Nephron (organoid): Measurements from ENCODE around the gene TPCN1.

ENCODE experiments used
- H3K27ac Mint-ChIP-seq, 3 experiments: 2 replicates each; pipeline ENCODE4 v1.8.0; 2020; ENCODE audit warnings: mixed read lengths in 3 of 3, mild to moderate bottlenecking in 2 of 3, moderate library complexity in 1 of 3
- H3K27me3 Mint-ChIP-seq: 2 replicates; pipeline ENCODE4 v1.8.0; 2021; ENCODE audit warnings: low read depth, mild to moderate bottlenecking, moderate library complexity, mixed read lengths
- H3K36me3 Mint-ChIP-seq: 2 replicates; pipeline ENCODE4 v1.8.0; 2020; ENCODE audit warnings: low read depth, mixed read lengths
- H3K4me1 Mint-ChIP-seq: 2 replicates; pipeline ENCODE4 v1.8.0; 2020; ENCODE audit warnings: mixed read lengths
- H3K4me3 Mint-ChIP-seq, 3 experiments: 2 replicates each; pipeline ENCODE4 v1.8.0; 2020; ENCODE audit warnings: mild to moderate bottlenecking in 3 of 3, mixed read lengths in 3 of 3, moderate library complexity in 2 of 3
- H3K9me3 Mint-ChIP-seq: 2 replicates; pipeline ENCODE4 v1.8.0; 2020; ENCODE audit warnings: mixed read lengths
- TF ChIP-seq, protein P1 (sequence below), 3 experiments: fragments of 200-600 bp; sonication (generic); IDR thresholded peaks; one replicate each; pipeline ENCODE4 v1.5.0; 2021; ENCODE audit warnings: antibody characterized with exemption in 3 of 3; ENCODE audit not compliant: unreplicated experiment in 3 of 3

TPCN1 gene

DNA sequence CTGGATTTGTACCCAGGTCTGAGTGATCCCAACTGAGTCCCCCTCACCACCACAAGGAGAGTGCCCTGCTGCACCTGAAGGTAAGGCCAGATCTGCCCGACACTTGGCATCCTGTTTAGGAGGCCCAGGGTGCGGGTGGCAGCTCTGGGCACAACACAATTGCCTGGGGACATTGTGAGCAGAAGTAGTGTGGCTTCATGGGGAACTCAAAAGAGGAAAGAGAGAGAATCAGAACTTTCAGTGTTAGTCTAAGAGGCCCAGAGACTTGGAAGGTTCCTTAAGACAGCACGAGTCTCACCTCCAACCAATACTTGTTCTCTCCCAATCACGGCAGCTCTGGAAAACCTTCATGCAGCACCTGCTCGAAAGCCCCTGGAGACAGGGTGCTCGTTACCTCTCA, 120.3 kb downstream of the TPCN1 start:
- Mint-ChIP-seq H3K4me1 (no peaks in the 10 kb centered on the region), H3K4me3 (no peak overlapping the region), H3K9me3 (no peaks in the 10 kb centered on the region), H3K36me3 (no peaks in the 10 kb centered on the region), H3K27me3 (peaks cover 23% of the 10 kb centered on the region), H3K27ac (no peak overlapping the region)
- TF ChIP-seq, protein P1, sequence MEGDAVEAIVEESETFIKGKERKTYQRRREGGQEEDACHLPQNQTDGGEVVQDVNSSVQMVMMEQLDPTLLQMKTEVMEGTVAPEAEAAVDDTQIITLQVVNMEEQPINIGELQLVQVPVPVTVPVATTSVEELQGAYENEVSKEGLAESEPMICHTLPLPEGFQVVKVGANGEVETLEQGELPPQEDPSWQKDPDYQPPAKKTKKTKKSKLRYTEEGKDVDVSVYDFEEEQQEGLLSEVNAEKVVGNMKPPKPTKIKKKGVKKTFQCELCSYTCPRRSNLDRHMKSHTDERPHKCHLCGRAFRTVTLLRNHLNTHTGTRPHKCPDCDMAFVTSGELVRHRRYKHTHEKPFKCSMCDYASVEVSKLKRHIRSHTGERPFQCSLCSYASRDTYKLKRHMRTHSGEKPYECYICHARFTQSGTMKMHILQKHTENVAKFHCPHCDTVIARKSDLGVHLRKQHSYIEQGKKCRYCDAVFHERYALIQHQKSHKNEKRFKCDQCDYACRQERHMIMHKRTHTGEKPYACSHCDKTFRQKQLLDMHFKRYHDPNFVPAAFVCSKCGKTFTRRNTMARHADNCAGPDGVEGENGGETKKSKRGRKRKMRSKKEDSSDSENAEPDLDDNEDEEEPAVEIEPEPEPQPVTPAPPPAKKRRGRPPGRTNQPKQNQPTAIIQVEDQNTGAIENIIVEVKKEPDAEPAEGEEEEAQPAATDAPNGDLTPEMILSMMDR (IDR thresholded peaks at IDR 0.05; ENCODE audit: unreplicated experiment in 3 of 3): no peak

DNA sequence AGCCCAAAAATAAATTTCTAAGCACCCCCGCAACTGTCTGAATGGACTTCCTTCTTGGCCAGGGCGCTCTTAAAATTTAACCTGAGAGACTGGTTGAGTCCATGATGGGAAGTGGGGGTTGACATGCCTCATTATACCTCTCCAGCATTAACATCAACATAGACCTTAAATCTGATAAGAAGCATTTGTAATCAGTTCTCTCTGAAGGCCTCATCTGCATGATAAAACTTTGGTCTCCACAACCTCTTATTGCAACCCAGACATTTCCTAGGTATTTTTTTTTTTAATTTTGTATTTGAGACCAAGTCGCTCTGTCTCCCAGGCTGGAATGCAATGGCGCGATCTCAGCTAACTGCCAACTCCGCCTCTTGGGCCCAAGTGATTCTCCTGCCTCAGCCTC, 124.1 kb downstream of the TPCN1 start:
- no peaks in the 10 kb centered on the region for H3K36me3 Mint-ChIP-seq
- no peaks in the 10 kb centered on the region for H3K9me3 Mint-ChIP-seq
- no peak overlapping the region for H3K27ac Mint-ChIP-seq
- no peaks in the 10 kb centered on the region for H3K4me1 Mint-ChIP-seq
- TF ChIP-seq, protein P1 (IDR thresholded peaks at IDR 0.05; ENCODE audit: unreplicated experiment in 3 of 3): no peak
- H3K27me3 Mint-ChIP-seq: peaks cover 19% of the 10 kb centered on the region
- no peak overlapping the region for H3K4me3 Mint-ChIP-seq

DNA sequence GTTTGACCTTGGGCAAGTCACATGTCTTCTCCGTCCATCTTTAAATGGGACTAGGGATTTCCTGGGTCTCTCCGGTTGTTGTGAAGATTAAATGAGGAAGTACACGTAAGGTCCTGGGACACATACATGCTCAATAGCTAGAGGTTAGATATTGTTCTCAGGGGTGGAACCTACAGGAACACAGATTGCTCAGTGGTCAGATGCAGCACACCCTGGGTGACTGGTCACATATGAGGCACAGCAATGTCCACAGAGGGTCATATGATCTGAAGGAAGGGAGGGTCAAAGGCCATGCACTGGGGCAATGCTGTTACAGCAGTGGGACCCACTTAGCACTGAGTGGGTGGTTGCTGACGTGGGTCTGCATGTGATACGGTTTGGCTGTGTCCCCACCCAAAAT, 125.1 kb downstream of the TPCN1 start:
- Mint-ChIP-seq H3K27ac (no peak overlapping the region), H3K27me3 (peaks cover 18% of the 10 kb centered on the region), H3K9me3 (no peaks in the 10 kb centered on the region), H3K4me3 (no peak overlapping the region), H3K4me1 (no peaks in the 10 kb centered on the region), H3K36me3 (no peaks in the 10 kb centered on the region)
- TF ChIP-seq, protein P1 (IDR thresholded peaks at IDR 0.05; ENCODE audit: unreplicated experiment in 3 of 3): no peak

DNA sequence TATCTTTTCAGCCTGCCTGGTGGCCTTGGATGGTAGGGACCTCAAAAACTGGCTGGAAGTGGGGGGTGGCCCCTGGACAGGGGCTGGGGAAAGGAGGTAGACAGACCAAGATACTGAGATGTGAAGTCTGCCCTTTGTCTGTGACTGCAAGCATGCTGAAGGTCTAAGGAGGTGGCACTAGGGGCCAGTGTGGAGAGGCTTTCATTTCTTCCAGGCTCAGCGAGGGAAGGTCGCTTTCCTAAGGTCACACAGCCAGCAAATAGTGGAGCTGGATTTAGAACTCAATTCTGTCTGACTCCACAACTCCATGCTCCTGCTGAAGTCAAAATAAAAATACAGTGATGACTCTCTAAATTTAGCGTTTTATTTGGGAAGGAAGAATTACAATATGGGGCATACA, 125.8 kb downstream of the TPCN1 start:
- Mint-ChIP-seq H3K9me3 (no peaks in the 10 kb centered on the region), H3K27ac (no peak overlapping the region), H3K4me1 (no peaks in the 10 kb centered on the region), H3K4me3 (no peak overlapping the region), H3K36me3 (no peaks in the 10 kb centered on the region), H3K27me3 (peaks cover 16% of the 10 kb centered on the region)
- TF ChIP-seq, protein P1 (IDR thresholded peaks at IDR 0.05; ENCODE audit: unreplicated experiment in 3 of 3): no peak

DNA sequence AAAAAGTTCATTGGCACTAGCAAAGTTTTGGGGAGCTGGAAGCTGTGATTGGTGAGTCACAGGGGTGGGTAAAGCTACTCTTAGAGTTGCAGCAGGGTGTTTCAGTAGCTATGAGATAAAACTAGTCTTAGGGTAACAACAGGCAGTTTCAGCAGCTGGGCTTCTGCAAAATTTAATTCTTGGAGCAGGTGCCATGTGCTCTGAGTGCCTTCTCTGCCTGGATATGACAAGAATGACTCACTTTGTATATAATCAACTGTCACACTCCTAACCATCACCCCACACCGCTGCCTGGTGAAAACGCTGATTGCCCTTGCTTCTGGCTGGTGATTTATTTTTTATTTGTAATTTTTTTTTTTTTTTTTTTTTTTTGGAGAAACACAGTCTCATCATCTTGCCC, 126.6 kb downstream of the TPCN1 start:
- no peaks in the 10 kb centered on the region for H3K9me3 Mint-ChIP-seq
- H3K4me3 Mint-ChIP-seq: no peak overlapping the region
- H3K4me1 Mint-ChIP-seq: no peaks in the 10 kb centered on the region

More for the DNA sequence above, 126.6 kb downstream of the TPCN1 start:
- no peaks in the 10 kb centered on the region for H3K36me3 Mint-ChIP-seq
- peaks cover 16% of the 10 kb centered on the region for H3K27me3 Mint-ChIP-seq
- TF ChIP-seq, protein P1 (IDR thresholded peaks at IDR 0.05; ENCODE audit: unreplicated experiment in 3 of 3): no peak
- H3K27ac Mint-ChIP-seq: no peak overlapping the region
